GM12874 (cell line): ENCODE data around the gene AUTS2.

ENCODE experiments used
- CTCF ChIP-seq: IDR thresholded peaks from 2 replicates; pipeline ENCODE4 v1.5.1; 2011; ENCODE audit warnings: low read depth, mild to moderate bottlenecking, control low read depth, low read length, moderate library complexity; ENCODE audit not compliant: insufficient read depth

AUTS2 gene

GRCh38 chr7:69608878-69609277, 10.6 kb downstream of the AUTS2 start:
- TF ChIP-seq CTCF = no peak

- TF ChIP-seq CTCF = no peak
Observed at GRCh38 chr7:69609541-69610373, 11.5 kb downstream of the AUTS2 start.

GRCh38 chr7:69610374-69611084, 12.3 kb downstream of the AUTS2 start:
- no peak for TF ChIP-seq CTCF

- no peak for TF ChIP-seq CTCF
Observed at GRCh38 chr7:69612981-69613380, 14.7 kb downstream of the AUTS2 start.

GRCh38 chr7:69613846-69614245, 15.6 kb downstream of the AUTS2 start:
- TF ChIP-seq CTCF = no peak

GRCh38 chr7:69615685-69616084, 17.4 kb downstream of the AUTS2 start:
- TF ChIP-seq CTCF = no peak

- no peak for TF ChIP-seq CTCF
Observed at GRCh38 chr7:69617364-69617763, 19.1 kb downstream of the AUTS2 start.
